SHP77 treated with DMSO at 0.1 percent for 48 hours (cell line): ENCODE results near the gene FHL3.

ENCODE experiments used
- DNase-seq: peaks from one replicate; lab custom pipeline; 2025; lab: John Stamatoyannopoulos, UW

The FHL3 gene

DNA sequence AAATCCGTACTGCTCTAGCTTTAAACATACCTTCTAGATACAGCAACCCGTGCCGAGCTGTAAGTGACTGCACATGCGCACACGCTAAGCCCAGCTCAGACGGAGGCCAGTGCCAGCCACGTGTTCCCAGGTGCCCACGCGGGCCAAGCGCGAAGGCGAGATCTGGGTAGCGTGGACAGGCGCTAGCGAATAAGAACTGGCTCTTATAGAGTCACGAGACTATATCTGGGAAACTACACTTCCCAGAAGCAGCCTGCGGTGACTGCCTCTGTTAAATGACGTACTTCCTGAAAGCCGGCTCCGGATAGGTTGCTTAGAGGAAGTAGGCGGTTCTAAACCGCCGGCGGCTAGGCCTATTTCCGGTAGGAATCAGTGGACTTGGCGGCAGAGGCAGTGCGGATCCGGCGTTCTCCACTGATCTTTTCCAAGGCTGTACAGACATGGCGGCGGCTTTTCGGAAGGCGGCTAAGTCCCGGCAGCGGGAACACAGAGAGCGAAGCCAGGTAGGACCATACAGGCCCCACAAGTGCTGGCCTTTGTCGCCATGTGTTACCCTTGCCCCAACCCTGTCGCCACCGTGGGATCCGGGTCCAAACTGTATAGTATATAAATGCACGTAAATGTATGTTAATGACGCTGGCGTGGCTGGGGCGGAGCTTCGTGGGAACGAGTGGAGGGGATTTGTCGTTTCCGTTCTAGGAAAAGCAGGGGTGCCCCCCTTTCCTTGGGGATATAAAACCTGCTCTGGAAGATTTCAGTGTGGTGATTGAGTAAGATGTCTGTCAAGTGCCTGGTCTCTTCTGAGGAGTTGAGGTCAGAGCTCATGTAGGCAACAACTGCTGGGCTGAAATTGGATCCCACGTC is 7.3 kb upstream of the FHL3 start, which contains the start of gene UTP11:
TSS of gene UTP11 (plus strand) at position 372 of the 864 bp plus-strand sequence. CDS start at position 441, 69 bp downstream.
- peak; percentile 99 for DNase-seq

DNA sequence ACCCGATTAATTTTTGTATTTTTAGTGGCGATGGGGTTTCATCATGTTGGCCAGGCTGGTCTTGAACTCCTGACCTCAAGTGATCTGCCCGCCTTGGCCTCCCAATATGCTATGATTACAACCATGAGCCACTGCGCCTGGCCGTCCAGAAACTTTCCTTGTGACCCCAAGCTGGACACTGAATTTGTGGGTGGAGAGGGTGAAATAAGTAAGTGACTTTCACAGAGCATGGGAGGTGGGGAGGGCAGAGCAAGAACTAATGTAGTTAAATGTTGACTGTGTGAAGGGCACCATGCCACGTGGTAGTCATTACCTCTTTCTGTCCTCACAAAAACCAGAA is 4.5 kb upstream of the FHL3 start:
- no peak for DNase-seq

DNA sequence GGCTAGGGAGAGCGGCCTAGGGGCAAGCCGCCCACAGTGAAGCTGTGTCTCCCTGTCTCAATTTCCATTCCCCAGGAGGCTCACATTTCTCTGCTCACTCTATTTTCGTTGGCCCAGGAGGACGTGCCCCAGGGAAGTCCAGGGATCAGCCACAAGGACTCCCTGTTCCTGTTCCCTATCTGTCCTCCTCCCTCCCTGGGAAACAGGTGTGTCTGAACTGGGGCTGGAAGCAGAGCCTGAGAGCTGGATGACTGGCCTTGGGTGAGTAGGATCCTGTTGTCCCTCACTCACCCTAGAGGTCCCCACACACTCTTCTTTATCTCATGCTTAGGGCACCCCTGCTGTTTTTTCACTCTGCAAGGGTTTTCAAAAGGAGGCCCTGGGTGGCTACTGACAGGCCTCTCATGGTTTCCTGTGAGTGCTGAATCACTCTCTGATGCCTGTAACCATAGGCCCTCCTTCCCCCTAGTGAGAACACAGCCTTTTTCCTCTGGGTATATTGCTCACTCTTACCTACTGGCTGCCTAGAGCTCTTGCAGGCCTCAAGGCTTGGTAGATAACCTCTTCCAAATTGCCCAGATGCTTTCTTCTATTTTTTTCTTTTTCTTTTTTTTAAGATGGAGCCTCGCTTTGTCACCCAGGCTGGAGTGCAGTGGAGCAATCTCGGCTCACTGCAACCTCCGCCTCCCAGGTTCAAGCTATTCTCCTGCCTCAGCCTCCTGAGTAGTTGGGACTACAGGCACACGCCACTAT is 4.0 kb upstream of the FHL3 start:
- DNase-seq, result no peak

DNA sequence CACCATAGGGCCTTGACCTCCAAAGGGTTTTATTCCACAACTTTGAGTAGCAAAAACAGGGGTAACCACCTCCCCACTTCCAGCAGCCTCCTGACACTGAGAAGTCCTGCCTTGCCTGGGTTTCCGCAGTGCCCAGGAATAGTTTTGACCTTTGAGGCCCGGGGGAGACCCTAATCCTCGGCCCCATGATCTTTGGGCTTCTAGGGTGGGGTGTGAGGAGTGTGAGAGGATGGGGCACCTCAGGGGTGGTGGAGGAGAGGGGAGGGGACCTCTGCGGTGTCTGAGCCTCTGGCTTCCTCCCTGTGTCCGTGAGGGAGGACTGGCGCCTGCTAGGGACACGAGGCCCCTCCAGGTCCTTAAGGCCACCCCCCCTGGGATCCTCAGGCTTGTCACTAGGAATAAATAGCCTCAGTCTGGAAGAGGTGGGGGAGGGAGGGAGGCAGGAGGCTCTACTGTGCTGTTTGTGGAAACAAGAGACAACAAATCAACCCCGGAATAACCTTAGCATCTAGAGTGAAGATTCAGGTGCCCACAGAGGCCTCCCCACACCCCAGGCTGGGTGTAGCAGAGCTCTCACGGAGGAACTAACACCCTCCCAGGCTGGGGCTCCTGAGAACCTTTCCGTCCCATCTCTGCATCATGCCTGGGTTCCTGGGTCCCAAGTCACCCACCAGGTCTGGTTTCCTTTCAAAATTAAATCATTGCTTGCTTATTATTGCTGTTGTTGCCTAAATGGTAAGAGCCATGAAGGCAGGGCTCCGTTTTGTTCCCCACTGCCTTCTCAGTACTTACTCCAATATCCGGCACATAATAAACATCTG is 904 bp upstream of the FHL3 start:
- DNase-seq, result no peak

DNA sequence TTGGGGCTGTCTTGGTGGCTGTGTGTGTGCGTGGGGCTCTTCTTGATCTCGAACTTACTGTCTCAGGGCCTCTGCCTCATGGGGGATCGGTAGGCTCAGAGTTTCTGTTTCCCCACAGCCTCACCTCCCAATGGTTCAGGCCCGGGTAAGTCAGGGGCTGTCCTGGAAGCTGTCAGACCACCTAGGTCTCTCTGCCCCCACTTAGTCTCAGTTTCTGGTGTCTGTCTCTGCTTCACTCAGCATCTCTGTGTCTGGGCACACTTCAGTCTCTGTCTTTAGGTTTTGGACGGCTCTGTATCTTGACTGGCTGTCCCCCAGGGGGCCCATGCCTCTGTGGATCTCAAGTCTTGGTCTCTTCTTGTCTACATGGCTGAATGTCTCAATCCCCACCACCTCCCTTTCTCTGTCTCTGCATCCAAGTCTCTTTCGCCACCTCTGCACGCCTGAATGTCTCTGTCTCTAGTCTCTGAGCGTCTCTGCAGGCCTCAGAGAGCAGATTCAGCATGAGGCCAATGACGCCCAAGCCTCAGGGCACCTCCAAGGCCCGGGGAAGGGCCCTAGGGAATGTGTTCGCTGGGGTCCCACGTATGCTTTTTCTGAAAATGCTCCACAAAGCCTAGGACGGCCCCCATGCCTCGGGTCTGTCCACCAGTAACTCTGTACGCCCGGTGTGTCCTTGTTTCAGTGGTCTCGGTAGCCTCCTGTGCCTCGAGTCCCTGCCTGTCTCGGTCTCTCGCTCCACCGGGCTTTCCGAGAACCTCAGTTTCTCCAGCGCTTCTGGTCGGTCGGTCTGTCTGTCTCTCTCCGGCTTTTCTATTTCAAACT is 818 bp downstream of the FHL3 start:
- no peak for DNase-seq

DNA sequence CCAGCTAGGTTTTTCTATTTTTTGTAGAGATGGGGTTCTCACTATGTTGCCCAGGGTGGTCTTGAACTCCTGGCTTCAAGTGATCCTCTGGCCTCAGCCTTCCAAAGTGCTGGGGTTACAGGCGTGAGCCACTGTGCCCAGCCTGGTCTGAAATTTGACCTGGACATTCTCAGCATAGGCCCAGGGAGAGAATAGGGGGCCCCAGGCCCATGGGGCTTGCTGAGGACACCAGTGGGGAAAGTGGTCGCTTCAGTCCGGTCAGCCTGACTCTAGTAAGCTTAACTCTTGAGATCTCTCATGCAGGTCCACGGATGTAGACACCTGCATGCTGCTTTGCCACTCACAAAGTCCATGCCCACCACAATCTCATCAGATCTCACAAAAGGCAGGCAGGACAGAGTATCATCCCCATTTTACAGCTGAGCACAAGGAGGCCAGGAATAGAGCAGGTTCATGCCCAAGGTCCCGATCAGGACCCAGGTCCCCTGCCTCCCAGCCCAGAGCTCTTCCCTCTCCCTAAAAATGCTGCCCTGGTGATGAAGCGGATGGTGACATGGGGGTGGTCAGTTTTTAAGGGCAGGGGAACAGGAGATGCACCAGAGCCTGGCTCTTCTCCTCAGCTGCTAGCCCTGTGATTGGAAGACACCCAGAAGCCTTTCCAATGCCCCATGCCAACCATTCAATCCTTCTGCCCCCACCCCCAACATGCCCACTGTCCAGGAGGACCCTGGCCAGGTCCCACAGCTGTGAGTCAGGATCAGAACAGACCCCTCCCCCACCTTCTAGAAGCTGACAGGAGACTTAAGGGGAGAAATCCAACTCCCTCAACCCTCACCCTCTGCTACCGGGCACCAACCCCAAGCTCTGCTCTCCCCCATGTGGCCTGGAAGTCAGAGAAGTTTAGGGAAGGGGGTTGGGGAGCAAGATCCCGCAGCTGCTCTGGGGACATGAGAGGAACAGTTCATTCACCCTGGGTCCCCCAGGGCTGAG is 1.8 kb downstream of the FHL3 start:
- DNase-seq, result no peak

DNA sequence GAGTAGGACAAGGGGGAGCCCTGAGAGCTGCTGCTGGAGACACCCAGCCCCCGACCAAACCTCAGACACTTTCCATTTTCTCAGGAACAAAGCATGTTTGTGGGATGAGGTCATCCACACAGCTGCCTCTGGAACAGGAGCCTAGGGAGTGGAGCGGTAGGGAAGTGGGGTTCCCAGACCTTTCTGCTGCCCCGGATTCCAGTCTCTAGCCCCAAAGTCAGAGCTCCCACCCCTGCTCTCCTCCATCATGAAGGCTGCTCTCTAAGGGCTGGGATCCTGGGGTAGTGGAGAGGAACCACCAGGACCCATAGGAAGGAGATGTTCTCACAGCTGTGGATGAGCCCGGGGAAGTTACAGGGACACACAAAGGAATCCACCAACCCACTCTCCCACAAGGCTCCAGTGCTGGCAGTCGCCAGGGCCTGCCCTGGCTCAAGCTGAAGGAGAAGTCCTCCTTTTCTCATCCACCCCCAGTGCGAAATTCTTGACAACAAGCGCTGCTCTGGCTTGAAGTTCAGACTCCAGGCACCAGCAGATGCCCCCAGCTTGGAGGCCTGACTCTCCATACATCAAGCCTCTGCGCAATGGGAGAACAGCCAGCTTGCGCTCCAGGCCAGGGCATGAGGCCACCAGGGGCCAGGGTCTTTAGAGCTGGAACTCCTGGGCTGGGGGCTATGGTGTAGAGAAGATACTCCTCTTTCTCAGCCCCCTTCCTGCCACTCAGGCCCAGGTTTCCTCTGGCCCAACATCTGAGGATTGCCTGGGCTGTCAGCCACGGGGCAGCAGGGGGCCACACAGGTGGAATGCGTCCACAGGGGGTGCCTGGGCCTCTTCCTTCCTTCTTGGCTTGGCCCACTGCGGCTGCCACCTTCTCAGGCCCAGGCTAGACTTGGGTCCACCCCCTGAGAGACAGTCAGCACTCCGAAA is 4.5 kb downstream of the FHL3 start:
- no peak for DNase-seq

DNA sequence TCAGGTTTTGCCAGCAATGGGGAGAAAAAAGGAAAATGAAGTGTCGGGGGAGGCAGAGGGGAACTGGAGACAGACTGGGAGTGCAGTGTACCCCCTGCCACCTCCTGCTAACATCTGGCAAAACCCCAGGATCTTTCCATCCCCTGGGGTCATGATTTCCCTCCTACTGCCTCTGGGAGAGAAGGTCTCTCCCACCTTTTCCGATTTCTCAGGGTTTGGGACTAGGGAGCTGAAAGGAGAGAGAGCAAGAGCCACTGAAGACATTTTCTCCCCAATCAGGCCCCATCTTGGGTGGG is 5.1 kb downstream of the FHL3 start:
- DNase-seq, result no peak

DNA sequence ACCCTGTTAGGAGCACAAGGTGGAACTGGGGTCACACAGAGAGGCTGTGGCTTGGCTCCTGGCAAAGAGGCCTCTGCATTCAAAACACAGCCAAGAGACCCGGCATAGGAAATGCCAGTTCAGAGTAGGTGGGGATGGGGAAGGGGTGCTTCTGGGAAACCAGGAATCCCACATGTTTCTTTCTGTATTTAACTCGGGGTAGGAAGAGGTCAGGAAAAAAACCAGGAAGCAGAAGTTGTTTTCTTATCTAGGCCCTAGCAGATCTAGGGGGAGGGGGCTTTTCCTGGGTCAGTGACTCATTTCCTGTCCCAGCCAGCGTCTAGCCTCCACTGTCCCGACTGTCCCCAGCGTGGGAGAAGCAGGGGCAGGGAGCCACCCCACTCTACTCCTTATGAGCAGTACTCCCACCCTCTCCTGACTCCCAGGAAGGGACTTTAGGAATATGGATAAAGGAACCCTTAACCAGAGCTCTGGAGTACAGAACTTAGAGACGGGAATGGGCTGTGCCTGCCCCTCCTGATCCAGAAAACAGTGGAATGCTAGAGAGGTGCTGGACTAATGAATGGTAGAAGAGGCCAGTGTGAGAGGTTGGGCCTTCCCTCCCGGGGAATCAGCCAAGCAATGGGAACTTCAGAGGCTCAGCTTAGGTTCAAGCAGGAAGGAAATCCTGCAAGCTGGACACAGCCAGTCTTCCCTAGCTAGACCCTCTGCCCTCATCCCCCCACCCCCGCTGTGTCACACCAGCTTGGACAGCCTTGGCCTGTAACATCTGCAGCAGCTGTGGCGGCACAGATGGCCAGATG is 5.7 kb downstream of the FHL3 start:
- DNase-seq, result no peak

DNA sequence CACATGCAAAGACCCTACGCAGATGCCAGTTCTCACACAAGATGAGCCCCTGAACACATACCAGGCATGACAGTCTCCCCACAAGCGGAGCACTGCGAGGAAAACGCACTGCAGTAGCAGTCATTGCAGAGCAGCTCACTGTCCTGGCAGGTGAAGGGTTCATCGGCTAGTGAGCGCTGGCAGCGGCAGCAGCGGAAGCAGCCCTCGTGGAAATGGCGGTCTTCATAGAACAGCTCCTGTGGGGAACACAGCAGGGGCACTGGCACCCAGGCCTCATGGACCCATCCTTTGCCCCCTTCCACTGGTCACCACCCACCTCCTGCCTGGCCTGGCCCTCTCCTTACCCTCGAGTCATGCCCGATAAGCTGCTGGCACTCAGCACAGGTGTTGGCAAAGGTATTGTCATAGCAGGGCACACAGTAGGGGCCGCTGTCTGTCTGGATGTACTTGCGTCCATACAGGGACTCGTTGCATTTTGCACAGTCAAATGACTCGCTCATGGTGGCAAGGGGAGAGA is 6.3 kb downstream of the FHL3 start:
- no peak for DNase-seq

DNA sequence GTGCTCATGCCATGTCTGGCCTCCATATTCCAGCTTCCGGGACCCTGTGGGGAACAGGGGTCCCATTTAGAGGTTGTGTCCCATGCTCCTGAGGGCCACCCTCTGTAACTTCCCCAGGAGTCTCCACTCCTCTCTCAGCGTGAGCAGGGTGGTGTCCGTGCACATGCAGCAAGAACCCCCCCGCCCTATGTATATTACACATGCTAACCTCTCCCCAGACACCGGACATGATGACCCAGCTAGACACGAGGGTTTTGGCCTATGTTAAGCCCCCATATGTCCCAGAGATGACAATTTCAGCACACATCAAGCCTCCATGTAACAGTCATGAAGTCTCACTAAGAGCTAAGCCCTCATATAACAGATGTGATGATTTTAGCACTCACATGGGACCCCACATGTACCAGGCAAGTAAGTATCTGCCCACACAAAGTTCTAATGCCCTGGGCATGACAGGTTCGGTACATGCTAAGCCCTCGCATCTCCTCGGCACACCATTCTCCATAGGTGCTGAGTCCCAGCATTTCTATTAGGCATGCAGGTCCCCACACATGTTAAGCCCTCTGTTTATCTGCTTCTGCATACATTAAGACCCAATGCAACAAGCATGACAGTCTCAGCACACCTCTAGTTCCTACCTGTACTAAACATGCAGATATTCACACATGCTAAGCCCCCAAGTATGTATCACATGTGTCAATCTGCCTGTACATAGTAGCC is 7.1 kb downstream of the FHL3 start:
- DNase-seq, result no peak

DNA sequence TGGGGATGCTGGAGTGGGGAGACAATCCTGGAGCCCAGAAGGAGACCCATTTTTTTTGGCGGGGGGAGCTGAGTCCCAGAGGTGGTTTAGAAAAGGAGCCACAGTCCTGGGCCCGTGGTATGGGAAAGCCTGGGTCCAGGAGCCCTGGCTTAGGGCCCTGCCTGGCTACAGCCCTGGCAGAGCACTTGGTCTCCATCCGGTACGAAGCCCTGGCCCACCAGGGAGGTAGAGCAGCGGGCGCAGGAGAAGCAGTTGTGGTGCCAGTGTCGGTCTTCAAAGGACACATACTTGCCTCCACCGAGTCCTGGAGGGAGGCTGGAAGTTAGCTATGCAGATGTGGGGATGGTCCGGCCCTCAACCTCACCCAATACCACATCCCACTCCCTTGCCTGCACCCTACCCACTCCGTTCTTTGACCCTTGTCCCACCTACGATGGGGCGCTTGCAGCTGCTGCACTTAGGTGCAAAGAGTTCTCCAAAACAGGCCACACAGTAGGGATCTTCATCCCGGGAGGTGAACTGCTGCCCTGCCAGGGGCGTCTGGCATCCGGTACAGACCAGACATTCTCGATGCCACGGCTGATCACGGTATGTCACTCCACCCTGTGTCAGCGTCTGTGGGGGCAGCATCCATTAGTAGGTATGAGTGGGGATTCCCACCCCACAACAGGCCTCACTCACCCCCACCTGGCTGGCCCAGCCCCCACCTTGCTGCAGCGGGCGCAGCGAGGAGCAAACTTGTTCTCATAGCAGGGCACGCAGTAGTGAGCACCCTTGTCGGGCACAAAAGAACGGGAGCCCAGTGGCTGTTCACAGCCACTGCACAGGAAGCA is 7.8 kb downstream of the FHL3 start:
- no peak for DNase-seq

DNA sequence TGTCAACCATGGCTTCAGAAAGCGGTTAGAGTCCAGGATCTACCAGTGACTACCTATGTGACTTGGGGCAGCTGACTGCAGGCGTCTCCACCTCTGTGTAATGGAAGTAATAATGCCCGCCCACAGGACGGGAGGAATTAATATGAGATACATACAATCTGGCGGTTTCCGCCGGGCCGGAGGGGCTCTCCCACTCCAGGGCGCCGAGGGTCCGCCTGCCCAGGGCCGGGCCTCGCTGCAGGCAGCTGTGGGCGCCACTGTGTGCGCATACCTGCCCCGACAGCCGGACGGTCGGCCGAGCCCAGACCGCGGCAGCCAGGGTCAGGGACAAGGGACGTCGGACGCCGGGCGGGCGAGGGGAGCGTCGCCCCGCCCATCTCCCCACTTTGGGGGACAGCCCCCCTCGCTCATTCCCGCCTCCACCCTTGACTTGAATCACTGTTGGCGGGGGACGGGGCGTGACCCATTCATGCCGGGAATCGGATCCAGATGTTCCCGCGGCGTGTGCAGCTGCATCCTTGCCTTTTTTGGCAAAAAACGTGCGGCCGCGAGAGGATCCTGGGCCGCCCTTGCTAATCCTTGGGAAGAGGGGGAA is 9.5 kb downstream of the FHL3 start:
- no peak for DNase-seq

DNA sequence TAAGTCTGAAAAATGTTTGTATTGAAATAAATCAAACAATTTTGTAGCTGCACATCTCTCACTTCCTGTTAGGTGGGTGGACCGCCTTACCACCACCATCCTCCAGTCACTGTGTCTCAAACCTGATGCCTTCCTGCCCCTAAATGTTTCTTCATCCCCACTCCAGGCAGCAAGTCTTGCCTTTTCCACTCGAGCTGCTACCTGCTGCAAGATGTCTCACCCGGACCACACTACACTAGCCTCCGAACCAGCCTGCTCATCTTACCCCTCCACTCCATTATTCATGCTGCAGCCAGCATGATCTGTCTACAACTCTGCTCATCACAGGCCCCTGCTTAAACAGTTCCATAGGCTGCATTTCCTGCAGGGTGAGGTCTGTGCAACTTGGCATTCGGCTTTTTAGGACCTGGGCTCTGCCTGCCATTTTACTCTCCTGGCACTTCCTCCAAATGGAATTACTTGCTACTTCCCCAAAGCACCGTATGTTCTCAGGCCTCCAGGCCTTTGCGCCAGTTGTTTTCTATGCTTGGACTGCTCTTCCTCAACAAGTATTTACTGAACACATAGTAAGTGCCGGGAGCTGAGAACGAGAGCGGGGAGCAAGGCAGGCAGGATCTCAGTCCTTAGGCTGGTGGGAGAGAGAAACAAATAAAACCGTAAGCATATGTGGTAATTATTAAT is 10.3 kb downstream of the FHL3 start:
- DNase-seq, result no peak

DNA sequence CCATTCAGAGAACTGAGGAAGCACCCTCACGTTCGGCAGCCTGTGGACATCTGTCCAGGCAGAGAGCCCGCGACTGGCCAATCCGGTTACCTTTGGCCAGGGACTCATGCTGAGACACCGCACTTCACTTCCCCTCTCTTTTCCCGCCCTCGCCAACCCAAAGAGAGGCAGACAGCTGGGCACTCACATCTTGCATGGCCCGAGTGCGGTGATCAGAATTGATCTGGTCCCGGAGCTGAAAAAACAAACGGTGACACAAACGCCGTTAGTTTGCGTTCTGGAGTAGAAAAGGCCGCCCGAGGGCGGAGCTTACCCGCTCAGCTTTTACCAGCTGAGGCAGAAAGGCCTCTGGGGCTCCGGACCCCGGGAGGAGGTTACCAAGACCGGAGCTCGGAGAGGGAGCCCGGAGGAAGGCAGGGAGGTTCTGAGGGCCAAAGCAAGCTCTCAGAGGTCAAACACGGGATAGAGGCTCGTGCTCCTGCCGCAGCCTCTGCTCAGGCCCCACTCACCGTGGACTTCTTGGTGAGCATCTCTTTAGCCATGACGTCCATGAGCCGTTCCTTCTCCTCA is 15.9 kb downstream of the FHL3 start:
- DNase-seq, result no peak

DNA sequence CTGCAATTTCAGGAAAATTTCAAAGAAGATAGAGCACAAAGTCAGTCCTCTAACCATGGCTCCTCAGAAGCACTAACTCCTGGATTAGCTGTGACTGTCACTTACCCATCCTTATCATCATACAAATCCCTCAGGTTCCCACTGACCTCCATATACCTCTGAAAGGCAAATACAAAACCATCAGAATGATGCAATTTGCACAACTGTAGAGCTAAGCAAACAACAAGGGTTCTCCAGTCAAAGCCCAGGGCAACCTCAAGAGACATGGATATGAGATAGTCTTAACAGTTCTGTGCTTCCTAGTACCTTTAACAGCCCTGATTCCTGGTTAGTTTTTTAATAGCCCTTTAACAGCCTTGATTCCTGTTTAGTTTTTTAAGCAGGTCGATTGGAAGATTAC is 17.6 kb downstream of the FHL3 start:
- DNase-seq, result no peak
